ENCODE data around the gene SYT7. TPM values are rescaled to one million over a fixed set of nuclear protein-coding genes. Genes with fewer than 3 reads are reported as not detected.

The SYT7 gene
- polyA plus RNA-seq, 1 donor (not counting 4 experiments of a cell fraction or from before 2014, with no cell fraction given), result 2.6 TPM

DNA sequence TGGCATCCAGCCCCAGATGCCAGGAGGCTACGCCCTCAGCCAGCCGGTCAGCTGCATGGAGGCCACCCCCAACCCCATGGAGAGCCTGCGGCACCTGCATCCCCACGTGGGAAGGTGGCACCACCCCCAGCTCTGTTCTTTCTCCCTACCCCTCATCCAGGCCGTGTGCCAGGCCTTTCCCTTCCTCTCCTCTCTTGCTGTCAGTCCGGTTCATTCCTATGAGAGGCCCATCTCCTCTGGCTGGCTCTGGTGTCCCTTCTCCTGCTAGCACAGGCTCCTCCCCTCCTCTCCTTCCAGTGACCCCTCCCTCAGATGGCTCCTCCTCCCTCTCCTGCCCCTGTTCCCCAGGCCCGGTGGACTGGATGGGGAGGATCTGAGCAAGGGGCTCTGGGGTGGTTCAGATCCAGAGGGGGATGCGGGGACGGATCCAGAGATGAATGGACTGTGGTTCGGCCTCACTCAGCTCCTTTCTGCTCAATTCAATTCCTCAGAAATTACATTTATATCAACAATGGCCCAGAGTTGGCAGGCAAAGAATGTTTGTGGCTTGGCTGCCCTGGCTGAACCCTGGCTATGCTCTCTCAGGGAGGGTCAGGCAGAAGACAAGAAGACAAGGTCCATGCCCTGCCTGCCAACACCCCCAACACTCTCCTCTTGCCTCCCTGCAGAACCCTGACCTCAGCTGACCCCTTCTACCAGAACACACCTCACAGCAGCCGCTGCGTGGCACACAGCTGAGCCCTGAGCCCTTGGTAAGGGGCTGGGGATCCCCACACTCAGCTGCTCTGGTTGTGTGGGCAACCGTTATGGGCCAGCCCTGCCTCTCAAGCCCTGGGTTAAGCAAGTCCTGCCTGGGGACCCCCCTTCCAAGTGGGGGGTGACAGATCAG, 90.8 kb downstream of the SYT7 start:
- H3K4me2 ChIP-seq (ENCODE audit: control insufficient read depth, extremely low read depth, insufficient read depth, low read depth, low read length), result no peak overlapping the region
- no peaks in the 10 kb centered on the region for H3K79me2 ChIP-seq (ENCODE audit: control insufficient read depth, insufficient read depth, low read length)
- no peak overlapping the region for H3K9ac ChIP-seq (ENCODE audit: control insufficient read depth, extremely low read depth, insufficient read depth, low read length)
- no peak for TF ChIP-seq EZH2 (IDR thresholded peaks at IDR 0.05; ENCODE audit: low read length)
- TF ChIP-seq, protein P1, sequence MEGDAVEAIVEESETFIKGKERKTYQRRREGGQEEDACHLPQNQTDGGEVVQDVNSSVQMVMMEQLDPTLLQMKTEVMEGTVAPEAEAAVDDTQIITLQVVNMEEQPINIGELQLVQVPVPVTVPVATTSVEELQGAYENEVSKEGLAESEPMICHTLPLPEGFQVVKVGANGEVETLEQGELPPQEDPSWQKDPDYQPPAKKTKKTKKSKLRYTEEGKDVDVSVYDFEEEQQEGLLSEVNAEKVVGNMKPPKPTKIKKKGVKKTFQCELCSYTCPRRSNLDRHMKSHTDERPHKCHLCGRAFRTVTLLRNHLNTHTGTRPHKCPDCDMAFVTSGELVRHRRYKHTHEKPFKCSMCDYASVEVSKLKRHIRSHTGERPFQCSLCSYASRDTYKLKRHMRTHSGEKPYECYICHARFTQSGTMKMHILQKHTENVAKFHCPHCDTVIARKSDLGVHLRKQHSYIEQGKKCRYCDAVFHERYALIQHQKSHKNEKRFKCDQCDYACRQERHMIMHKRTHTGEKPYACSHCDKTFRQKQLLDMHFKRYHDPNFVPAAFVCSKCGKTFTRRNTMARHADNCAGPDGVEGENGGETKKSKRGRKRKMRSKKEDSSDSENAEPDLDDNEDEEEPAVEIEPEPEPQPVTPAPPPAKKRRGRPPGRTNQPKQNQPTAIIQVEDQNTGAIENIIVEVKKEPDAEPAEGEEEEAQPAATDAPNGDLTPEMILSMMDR (optimal IDR thresholded peaks at IDR 0.05 in 1 of 3, IDR thresholded peaks at IDR 0.05 in 1 of 3, conservative IDR thresholded peaks at IDR 0.05 in 1 of 3; ENCODE audit: extremely low read depth in 1 of 3, insufficient read depth in 2 of 3, low read length in 3 of 3), result no peak
- FAIRE-seq (no peak), DNase-seq (ENCODE audit: low read depth, low spot score) (no peak)
- H3K27ac ChIP-seq (ENCODE audit: control insufficient read depth, insufficient read depth, low read length), result no peak overlapping the region
- H3K4me3 ChIP-seq (ENCODE audit: control insufficient read depth in 2 of 3, extremely low read depth in 1 of 3, insufficient read depth in 2 of 3, low read depth in 1 of 3, low read length in 3 of 3), result no peak overlapping the region
- H3K36me3 ChIP-seq (ENCODE audit: control insufficient read depth in 2 of 2, extremely low read depth in 1 of 2, insufficient read depth in 2 of 2, low read length in 2 of 2), result no peaks in the 10 kb centered on the region
- H3K9me3 ChIP-seq (ENCODE audit: control insufficient read depth, low read depth, low read length), result no peaks in the 10 kb centered on the region
- no peak overlapping the region for H2AFZ ChIP-seq (ENCODE audit: control insufficient read depth, low read length)
- H4K20me1 ChIP-seq (ENCODE audit: control insufficient read depth, extremely low read depth, insufficient read depth, low read length), result no peaks in the 10 kb centered on the region
- peaks cover 21% of the 10 kb centered on the region for H3K27me3 ChIP-seq (ENCODE audit: control insufficient read depth, extremely low read depth, insufficient read depth, low read length)
- H3K9me1 ChIP-seq (ENCODE audit: control insufficient read depth, extremely low read depth, insufficient read depth, low read length), result no peaks in the 10 kb centered on the region
- H3K4me1 ChIP-seq (ENCODE audit: control insufficient read depth, extremely low read depth, insufficient read depth, low read length), result peaks cover 4% of the 10 kb centered on the region
- dilution Hi-C loops (cut with MboI; ENCODE audit: extremely low pct_ligation_motif_present, low sequenced_read_pairs), result no loop called here

DNA sequence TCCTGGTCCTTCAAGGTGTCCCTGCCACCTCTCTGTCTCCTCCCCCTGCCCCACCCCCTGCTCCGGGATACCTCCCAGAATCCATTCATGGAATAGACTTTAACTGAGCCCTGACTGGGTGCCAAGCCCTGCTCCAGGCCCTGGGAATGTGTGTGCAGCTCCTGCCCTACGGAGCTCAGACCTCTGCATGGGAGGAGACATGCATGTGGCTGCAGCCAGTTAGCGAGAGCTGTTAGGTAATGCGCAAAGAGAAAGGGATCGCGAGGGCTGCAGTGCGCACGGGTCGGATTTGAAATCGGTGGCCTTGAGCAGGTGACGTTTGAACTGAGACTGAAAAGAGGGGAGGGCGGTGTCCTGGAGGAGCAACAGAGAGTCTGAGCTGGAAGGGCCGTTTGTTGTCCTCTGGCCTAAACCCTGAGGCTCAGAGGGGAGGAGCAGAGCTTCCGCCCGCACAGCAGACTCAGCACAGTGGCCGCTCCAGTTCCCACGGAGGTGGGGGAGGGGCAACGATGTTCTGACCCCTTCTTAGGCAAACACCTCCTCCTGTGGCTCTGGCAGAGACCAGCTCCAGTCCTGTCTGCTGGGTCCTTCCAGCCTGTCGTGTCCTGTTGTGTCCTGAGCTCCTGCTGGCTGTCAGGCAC, 92.1 kb downstream of the SYT7 start:
- no peak overlapping the region for H3K4me2 ChIP-seq (ENCODE audit: control insufficient read depth, extremely low read depth, insufficient read depth, low read depth, low read length)
- H3K4me3 ChIP-seq (ENCODE audit: control insufficient read depth in 2 of 3, extremely low read depth in 1 of 3, insufficient read depth in 2 of 3, low read depth in 1 of 3, low read length in 3 of 3), result no peak overlapping the region
- peaks cover 4% of the 10 kb centered on the region for H3K4me1 ChIP-seq (ENCODE audit: control insufficient read depth, extremely low read depth, insufficient read depth, low read length)
- H4K20me1 ChIP-seq (ENCODE audit: control insufficient read depth, extremely low read depth, insufficient read depth, low read length), result no peaks in the 10 kb centered on the region
- no peaks in the 10 kb centered on the region for H3K36me3 ChIP-seq (ENCODE audit: control insufficient read depth in 2 of 2, extremely low read depth in 1 of 2, insufficient read depth in 2 of 2, low read length in 2 of 2)
- dilution Hi-C loops (cut with MboI; ENCODE audit: extremely low pct_ligation_motif_present, low sequenced_read_pairs), result no loop called here
- peaks cover 21% of the 10 kb centered on the region for H3K27me3 ChIP-seq (ENCODE audit: control insufficient read depth, extremely low read depth, insufficient read depth, low read length)
- no peak for FAIRE-seq
- no peaks in the 10 kb centered on the region for H3K9me3 ChIP-seq (ENCODE audit: control insufficient read depth, low read depth, low read length)
- no peak for DNase-seq (ENCODE audit: low read depth, low spot score)
- no peak overlapping the region for H3K9ac ChIP-seq (ENCODE audit: control insufficient read depth, extremely low read depth, insufficient read depth, low read length)
- H3K79me2 ChIP-seq (ENCODE audit: control insufficient read depth, insufficient read depth, low read length), result no peaks in the 10 kb centered on the region
- no peak overlapping the region for H3K27ac ChIP-seq (ENCODE audit: control insufficient read depth, insufficient read depth, low read length)
- H2AFZ ChIP-seq (ENCODE audit: control insufficient read depth, low read length), result peak overlapping the region; percentile 33
- H3K9me1 ChIP-seq (ENCODE audit: control insufficient read depth, extremely low read depth, insufficient read depth, low read length), result no peaks in the 10 kb centered on the region
- no peak for TF ChIP-seq EZH2 (IDR thresholded peaks at IDR 0.05; ENCODE audit: low read length)
- TF ChIP-seq, protein P1 (optimal IDR thresholded peaks at IDR 0.05 in 1 of 3, IDR thresholded peaks at IDR 0.05 in 1 of 3, conservative IDR thresholded peaks at IDR 0.05 in 1 of 3; ENCODE audit: extremely low read depth in 1 of 3, insufficient read depth in 2 of 3, low read length in 3 of 3), result no peak
